NCI-H1417 (cell line): ENCODE measurements around the gene ICAM2.

Source experiments
- DNase-seq, 3 experiments: peaks; one replicate each; lab custom pipeline; 2025; lab: John Stamatoyannopoulos, UW

The ICAM2 gene

GRCh38 chr17:63974594-63975192, 45.7 kb downstream of the ICAM2 start:
- DNase-seq = no peak

GRCh38 chr17:63973930-63974593, 46.4 kb downstream of the ICAM2 start:
- DNase-seq = peak; percentile 6 to 57 (median 11)

GRCh38 chr17:63973247-63973646, 47.2 kb downstream of the ICAM2 start:
- DNase-seq = no peak

- DNase-seq = no peak
Observed at GRCh38 chr17:63972796-63973195, 47.6 kb downstream of the ICAM2 start, which contains the start of gene SCN4A. Gene SCN4A, minus strand, starts transcription at chr17:63972918. Its CDS starts 77 bp downstream, at chr17:63972841.

- no peak for DNase-seq
Observed at GRCh38 chr17:63969278-63969677, 51.2 kb downstream of the ICAM2 start.

GRCh38 chr17:63967953-63968352, 52.5 kb downstream of the ICAM2 start:
- no peak for DNase-seq

- no peak for DNase-seq
Observed at GRCh38 chr17:63966646-63967264, 53.7 kb downstream of the ICAM2 start.

- no peak for DNase-seq
Observed at GRCh38 chr17:63963123-63963522, 57.3 kb downstream of the ICAM2 start.

- DNase-seq = peak in 2 of 3 experiments; percentile 24 to 58
Observed at GRCh38 chr17:63962298-63962744, 58.1 kb downstream of the ICAM2 start.

GRCh38 chr17:63961355-63962212, 58.8 kb downstream of the ICAM2 start:
- DNase-seq = peak in 2 of 3 experiments; percentile 7 to 28

GRCh38 chr17:63960430-63960829, 60.0 kb downstream of the ICAM2 start:
- peak in 1 of 3 experiments; percentile 19 for DNase-seq

- DNase-seq = peak in 2 of 3 experiments; percentile 23 to 58
Observed at GRCh38 chr17:63960006-63960405, 60.4 kb downstream of the ICAM2 start.

- DNase-seq = no peak
Observed at GRCh38 chr17:63956296-63956920, 64.0 kb downstream of the ICAM2 start.

GRCh38 chr17:63955791-63956190, 64.6 kb downstream of the ICAM2 start:
- DNase-seq = no peak

- no peak for DNase-seq
Observed at GRCh38 chr17:63955232-63955631, 65.2 kb downstream of the ICAM2 start.

GRCh38 chr17:63954402-63955063, 65.9 kb downstream of the ICAM2 start:
- DNase-seq = peak in 2 of 3 experiments; percentile 45 to 64
